Measurements from ENCODE around the gene FADS3.

The FADS3 gene

DNA sequence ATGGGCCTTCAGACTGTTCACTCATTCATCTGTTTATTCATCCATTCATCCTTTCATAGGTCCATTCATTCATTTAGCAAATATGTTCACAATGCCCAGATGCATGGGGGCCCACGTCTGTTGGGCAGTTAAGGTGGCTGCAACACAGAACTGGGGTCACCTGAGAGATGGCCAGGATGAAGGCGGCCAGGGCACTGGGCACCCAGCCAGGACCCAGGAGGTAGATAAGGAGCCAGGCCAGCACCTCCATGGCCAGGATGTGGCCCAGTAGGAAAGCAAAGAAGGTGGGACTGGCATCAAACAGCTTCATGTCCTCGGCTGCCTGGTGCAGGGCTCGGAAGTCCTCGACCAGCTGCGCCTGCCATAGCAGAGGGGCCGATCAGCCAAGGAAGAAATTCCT, 12.2 kb downstream of the FADS3 start:
- DNase-seq (ENCODE audit: low read depth): no peak

DNA sequence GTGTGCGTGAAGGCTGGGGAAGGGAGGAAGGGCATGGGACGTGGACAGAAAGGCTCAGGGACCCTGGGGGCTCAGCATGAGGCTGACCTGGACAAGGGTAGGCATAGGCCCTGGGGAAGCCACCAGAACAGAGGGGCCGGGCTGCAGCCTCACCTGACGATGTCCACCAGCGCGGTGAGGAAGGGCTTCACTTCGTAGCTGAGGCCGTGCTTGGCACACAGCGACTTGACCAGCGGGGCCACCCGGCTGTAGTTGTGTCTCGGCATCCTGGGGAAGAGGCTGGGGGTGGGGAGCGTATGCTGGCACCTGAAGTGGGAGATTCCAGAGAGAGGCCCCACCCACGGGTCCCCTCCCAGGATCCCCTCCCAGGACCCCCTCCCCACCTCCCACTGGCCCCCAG, 15.6 kb downstream of the FADS3 start:
- DNase-seq (ENCODE audit: low read depth): no peak

DNA sequence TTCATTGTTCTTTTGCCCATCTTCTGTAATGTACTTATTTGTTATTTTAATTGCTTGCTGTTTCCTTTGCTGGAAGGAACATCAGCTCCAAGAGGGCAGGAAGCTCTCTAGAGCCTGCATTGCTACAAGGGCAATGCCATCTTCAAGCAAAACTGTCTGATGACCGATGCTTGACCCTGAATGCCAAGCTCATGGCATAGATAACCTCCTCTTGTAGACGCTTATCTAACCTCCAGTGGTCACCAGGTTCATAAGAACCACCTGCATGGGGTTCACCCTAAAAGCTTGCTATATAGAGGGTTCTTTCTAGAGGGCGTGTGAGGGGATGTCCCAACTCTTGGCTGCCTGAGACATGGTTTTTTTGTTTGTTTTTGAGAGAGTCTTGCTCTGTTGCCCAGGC, 16.5 kb downstream of the FADS3 start:
- no peak for DNase-seq (ENCODE audit: low read depth)

DNA sequence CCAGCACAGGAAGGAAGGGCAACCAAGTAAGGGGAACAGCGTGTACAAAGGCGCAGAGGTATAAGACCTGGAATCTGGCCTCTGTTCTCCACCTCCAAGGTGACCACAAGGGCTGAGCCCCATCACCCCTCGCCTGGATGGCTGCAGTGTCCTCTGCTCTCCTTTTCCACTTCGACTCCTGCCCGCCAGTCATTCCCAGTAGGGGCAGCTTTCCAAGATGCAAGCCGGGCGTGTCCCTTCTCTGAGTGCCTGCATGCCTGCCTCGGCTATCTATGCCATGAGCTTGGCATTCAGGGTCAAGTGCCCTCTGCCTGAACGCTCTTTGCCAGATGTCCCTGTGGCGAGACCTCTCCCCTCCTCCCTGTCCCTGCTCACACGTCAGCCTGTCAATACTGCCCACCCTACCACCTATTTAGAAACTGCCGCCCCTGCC, 17.0 kb downstream of the FADS3 start:
- DNase-seq (ENCODE audit: low read depth): no peak

DNA sequence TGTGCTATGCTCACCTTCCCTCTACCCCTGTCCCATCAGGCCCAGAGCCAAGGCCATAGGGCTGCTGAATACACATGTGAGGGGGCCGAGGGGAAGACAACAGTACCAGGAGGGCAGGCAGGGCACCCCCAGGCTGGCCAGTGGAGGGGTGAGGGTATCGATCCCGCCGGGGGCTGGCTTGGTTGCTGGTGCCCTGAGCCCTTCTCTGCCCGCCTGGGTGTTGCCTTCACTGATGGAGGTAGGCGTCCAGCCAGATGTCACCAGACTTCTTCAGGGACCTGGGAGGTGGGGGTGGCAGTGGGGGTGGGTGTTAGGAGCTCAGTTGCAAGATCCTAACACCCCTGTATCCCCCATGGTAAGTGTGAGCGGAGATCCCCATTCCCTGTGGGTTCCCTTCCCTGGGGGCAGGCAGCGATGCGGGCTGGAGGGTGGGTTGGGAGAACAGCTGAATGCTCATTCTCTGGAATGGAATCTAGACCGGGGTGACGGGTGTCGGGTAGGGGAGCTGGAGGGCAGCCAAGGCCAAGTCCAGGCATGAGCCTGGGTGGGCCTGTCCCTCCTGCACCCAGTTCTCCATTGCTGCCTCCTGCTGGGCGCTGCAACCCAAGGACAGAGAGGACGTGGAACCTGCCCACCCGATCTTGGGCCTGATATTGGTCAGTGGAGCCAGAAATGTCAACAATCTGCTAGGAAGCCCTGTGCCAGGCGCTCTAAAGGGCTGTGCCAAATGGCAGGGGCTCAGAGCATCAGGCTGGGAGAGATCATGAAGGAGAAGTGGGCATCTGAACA, 17.6 kb downstream of the FADS3 start:
- DNase-seq (ENCODE audit: low read depth): no peak

DNA sequence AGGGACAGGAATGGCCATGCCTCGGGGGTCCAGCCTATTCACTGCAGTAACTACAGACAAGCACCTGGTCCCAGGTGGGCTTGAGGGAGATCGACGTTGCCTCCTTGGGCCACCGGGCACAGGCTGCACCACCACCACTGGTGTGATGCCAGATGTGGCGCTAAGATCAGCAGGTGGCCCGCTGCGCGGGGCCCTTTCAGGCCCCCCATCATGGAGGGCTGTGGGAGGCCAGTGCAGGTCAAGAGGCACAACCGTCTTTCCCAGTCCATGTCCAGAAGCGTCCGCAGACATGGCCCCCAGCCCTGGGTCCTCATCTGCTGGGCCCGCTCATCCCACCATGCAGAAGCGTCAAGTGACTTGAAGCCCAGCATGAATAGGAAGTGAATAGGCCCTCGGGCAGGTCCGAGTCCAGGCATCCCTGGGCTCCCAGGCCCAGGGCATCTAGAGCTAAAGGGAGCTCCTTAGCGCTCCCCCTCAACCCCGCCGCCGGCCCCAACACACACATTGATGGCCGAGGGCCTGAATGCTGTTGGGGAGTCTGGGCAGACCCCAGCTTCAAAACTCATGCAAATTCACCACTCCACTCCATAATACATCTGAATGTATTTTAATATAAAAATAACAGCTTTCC, 18.3 kb downstream of the FADS3 start:
- no peak for DNase-seq (ENCODE audit: low read depth)

DNA sequence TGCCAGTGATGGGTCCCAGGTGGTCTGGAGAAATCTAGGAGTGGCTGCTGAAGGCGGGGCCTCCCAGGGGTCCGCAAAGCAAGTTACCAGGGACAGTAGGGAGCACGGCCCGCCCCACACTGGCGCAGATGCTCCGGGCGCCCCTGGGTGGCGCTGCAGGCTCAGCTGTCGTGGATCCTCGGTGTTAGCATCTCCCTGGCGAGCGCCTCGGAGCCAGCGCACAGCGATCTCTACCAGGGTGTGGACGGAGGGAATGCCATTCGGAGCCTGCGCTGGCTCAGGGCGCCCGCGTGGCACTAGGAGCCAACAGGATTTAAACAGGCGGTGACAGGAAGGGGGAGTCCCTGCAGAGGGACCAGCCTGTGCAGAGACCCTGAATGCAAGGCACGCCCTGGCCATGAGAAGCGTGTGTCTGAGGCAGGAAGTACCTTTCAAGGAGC, 20.2 kb downstream of the FADS3 start:
- DNase-seq (ENCODE audit: low read depth): peak; percentile 7

DNA sequence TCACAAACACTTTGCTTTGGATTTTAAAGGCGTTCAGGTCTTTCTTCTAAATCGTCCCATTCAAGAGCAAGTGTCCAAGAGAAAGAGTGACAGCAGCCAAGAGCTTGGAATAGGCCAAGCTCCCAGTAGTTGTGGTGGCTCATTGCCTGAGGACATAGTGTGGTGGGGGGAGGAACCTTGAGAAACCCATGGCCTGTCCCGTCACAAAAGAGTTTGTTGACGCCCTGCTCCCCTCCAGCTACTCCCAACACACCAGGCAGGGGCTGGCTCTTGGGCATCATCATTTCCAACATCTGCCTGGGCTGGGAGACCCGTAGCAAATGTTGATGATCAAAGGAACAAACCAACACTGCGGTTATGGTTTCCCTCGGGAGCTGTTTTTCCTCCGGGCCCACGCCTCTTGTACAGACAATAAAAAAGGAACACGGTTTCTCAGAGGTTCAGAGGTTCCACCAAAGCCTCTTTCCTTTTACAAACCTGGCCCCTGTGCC, 20.8 kb downstream of the FADS3 start:
- no peak for DNase-seq (ENCODE audit: low read depth)

DNA sequence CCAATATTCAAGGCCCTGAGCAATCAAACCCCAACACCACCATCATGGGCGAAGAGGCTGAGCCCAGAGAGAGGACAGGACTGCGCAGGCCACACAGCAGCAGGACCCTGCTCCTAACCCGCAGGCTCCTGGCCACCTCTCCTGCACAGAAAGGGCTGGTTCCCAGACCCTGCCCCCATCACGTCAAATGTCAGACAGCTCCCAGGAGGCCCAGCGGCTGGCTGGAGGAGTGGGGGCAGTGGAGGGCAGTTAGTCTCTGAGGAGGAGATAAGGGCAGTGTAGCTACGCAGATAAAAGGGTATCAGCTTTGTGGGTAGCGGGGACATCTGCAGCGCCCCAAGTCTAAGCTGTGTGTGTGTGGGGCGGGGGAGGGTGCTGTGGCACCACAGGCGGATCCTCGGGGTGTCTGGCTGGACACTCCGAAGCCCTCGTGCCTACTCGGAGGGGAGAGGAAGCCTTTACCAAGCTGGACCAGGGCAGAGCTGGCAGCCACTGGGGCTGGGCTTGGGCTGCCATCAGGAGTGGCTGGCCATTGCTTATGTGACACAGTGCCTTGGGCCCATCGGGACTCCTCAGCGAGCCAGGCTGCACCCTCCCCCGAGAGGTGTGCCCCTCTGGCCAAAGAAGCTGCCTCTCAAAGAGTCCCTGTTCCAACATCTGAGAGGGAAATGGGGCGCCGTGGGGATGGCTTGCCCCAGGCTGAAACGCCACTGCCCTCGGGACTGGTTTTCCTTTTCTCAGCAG, 21.5 kb downstream of the FADS3 start:
- DNase-seq (ENCODE audit: low read depth): no peak

DNA sequence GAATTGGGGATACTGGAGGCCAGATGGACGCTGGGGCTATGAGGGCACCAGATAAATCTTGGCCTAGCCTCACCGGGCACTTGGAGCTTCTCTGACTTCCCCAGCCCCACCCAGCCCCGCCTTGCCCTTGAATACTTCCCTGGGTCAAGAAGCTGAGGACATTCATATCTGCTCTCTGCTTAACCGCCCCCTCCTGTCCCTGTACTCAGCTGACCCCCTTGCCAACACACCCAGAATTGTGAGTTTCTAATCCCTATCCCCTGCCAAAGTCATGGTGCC, 22.0 kb downstream of the FADS3 start:
- no peak for DNase-seq (ENCODE audit: low read depth)

DNA sequence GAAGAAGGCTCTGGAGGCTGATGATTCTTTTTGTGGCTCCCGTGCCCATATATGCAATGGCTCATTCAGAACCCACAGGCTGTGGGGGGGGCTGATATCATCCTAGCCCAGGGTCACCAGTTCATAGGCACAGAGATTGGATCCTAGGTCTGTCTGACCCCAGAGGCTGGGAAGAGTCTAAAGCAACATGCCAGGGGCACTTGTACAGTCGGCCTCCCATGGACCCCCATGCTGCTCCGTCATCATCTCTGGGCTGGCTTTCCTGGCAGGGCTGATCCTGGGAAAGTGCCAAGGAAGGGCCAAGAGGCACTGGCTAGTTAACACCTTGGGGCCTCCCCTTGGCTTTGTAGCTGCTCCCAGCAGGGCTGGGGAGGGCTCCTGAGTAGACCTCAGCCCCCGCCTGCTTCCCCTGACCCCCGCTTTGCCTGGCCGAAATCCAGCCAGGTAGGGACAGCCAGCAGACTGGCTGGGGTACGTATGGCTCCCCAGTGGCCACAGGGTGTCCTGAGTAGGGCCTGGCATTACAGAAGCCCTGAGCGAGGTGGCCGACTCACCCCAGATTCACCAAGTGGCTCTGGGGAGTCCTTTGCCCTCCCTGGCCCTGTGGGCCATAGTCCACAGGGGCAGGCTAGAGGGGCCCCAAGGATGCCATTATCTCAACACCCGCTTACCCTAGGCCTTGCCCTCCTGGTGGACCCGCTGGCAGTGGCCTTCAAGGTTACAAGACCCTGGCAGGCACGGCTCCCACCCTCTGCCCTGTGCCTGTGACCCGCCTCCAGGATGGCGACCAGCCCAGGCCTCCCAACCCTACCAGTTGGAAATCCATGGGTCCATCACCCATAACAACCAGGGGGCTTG, 22.5 kb downstream of the FADS3 start:
- DNase-seq (ENCODE audit: low read depth): no peak

DNA sequence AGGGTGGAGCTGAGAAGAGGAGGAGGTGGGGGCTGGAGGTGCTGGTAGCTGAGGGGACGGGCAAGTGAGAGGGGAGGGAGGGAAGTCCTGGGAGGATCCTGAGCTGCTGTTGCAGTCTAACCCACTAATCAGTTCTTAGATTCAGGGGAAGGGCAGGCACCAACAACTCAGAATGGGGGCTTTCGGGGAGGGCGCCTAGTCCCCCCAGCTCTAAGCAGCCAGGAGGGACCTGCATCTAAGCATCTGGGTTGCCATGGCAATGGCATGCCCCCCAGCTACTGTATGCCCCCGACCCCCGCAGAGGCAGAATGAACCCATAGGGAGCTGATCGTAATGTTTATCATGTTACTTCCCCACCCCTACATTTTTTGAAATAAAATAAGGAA, 24.4 kb downstream of the FADS3 start:
- no peak for DNase-seq (ENCODE audit: low read depth)

DNA sequence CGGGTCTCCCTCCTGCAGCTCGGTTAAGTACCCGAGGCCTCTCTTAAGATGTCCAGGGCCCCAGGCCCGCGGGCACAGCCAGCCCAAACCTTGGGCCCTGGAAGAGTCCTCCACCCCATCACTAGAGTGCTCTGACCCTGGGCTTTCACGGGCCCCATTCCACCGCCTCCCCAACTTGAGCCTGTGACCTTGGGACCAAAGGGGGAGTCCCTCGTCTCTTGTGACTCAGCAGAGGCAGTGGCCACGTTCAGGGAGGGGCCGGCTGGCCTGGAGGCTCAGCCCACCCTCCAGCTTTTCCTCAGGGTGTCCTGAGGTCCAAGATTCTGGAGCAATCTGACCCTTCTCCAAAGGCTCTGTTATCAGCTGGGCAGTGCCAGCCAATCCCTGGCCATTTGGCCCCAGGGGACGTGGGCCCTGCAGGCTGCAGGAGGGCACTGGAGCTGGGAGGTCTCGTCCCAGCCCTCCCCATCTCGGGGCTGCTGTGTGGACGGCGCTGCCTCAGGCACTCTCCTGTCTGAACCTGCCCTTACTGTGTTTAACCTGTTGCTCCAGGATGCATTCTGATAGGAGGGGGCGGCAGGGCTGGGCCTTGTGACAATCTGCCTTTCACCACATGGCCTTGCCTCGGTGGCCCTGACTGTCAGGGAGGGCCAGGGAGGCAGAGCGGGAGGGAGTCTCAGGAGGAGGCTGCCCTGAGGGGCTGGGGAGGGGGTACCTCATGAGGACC, 25.0 kb downstream of the FADS3 start:
- no peak for DNase-seq (ENCODE audit: low read depth)

DNA sequence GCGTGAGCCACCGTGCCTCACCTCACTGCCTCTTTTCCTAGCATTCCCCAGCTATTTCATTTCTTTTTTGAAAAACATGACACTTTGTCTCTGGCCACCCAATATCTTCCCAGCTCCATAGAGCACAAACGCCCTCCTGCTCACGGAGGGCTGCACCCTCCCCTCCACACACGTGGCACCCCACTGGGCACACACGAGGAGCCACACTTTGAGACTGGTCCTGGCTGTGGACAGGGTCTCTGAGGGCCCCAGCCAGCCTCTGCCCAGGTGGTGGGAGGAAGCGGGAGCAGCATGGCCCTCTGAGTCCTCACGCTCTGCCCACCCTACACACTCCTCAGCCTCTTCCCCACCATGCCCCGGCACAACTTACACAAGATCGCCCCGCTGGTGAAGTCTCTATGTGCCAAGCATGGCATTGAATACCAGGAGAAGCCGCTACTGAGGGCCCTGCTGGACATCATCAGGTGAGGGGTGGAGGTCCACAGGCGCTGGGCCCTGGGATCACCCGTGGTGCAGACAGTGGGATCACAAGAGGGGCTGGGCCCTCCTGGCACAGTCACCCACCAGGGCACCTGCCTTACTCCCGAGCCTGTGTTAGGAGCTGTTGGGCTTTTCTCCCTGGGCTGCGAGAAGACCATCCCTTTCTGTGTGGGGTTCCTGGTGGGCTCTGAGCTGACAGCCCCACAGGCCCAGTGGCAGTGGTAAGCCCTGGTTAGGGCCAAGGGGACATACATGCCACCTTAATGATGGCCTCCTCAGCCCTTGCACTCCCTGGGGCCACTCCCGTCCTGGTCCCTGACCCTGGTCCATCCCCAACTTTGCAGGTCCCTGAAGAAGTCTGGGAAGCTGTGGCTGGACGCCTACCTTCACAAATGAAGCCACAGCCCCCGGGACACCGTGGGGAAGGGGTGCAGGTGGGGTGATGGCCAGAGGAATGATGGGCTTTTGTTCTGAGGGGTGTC, 26.2 kb downstream of the FADS3 start:
- DNase-seq (ENCODE audit: low read depth): no peak

DNA sequence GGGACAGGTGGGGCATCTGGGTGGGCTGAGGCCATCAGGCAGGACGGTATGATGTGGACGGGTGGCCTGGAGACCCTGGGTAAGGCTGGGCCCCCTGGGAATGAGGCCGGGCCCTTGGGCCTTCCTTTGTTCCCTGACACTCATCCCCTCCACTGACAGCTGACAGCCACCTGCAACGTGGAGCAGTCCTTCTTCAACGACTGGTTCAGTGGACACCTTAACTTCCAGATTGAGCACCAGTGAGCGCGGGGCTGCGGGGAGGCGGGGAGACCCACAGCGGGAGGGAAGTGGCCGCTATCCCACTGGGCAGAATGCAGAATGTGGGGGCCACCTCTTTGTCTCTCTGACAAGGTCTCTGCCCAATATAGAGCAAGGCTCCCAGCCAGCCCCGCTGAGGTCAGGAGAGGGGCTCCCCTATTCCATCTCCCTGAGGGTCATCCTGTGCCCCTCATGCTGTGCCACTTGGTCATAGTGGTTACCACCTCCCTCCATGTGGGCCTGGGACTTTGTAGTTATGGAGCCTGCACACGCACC, 27.7 kb downstream of the FADS3 start:
- no peak for DNase-seq (ENCODE audit: low read depth)

DNA sequence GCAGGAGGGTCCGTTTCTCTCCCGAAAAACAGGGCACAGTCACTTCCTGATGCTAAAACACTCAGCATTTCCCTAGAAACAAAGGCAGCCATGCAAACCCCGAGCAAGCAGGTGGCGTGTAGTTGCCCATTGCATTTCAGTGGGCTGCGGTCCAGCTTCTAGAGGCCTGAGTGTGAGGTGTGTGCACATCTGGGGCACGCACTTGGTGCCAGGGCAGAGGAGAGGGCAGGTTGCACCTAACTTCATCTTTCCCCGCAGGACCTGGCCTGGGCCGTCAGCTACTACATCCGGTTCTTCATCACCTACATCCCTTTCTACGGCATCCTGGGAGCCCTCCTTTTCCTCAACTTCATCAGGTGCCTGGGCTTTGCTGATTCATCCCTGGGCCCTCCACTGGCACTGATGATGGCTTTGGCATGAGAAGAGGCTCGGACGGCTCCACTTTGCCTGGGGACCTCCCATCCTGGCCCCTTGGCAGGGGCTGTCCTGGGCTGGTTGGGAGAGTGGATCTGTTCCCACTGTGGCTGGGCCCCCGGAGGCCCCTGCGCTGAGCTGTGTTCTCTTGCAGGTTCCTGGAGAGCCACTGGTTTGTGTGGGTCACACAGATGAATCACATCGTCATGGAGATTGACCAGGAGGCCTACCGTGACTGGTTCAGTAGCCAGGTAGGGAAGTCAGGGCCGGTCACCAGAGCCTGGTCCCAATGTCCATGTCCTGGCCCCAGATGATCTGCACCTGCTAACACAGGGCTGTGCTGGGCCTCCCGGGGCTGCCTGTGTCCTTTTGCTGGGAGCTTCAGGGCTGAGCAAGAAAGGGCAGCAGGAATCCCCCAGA, 28.4 kb downstream of the FADS3 start:
- DNase-seq (ENCODE audit: low read depth): no peak

DNA sequence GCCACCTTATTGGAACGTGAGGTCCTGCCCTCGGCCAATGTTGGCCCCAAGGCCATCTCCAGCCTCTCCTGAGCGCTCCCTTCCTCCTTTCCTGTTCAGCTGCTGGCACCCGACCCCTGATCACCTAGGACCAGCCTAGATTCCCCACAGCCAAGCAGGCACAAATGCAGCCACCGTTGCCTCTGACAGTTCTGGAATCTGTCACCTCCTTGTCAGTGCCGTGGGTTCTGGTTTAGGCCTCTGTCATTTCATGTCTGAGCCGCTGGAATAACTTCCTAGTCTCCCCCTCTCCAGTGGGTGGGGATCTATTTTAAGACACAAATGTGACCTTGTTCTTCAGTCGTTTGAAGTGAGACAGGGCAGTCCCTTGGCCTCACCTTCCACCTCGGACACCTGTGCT, 29.7 kb downstream of the FADS3 start:
- DNase-seq (ENCODE audit: low read depth): no peak

DNA sequence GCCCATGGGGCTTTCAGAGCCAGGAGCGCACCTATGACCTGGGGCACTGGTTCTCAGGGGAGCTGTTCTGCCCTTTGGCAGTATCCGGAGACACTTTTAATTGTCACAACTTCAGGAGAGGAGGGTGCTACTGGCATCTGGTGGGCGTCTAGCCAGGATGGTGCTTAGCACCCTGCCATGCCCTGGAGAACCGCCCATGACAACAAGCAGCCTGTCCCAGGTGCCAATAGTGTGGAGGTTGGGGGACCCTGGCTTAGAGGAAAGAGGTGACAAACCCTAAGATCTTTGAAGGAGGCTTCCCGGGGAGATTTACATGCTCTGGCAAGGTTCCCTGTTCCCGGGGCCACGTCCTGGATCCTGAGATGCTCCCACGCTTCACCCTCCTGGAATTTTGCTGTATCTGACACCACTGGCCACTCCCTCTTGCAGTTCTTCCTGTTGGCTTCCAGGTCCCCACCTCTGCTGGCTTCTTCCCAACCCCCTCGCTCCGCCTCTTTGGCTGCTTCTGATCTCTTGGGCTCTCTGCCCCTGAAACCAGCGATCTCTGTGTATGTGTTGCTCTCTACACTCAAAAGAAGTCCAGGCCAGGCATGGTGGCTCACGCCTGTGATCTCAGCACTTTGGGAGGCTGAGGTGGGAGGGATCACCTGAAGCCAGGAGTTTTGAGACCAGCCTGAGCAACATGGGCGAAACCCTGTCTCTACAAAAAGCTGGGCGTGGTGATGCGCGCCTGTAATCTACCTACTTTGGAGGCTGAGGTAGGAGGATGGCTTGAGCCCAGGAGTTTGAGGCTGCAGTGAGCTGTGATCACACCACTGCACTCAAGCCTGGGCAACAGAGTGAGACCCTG, 31.1 kb downstream of the FADS3 start:
- DNase-seq (ENCODE audit: low read depth): no peak
